Measurements from ENCODE around the gene NDUFA8. TPM values are rescaled to one million over a fixed set of nuclear protein-coding genes. Genes with fewer than 3 reads are reported as not detected.

The NDUFA8 gene
- total RNA-seq, 1 experiment from 2014 or later: 70.7 TPM

GRCh38 chr9:122128969-122129343 lies 30.6 kb downstream of the NDUFA8 start (continued):
- TF ChIP-seq ATF3 (CRISPR knock-in tag; conservative IDR thresholded peaks at IDR 0.05): no peak
- no peak for TF ChIP-seq ZBTB21 (CRISPR knock-in tag; IDR thresholded peaks at IDR 0.05; ENCODE audit: borderline replicate concordance)
- no peak for TF ChIP-seq ESRRA (CRISPR knock-in tag; IDR thresholded peaks at IDR 0.05; ENCODE audit: borderline replicate concordance)
- TF ChIP-seq ATF2 (CRISPR knock-in tag; IDR thresholded peaks at IDR 0.05; ENCODE audit: borderline replicate concordance, low read depth): no peak

GRCh38 chr9:122128007-122128968 lies 31.3 kb downstream of the NDUFA8 start:
- Mint-ChIP-seq H3K27ac (no peak overlapping the region), H3K4me3 (no peak overlapping the region), H3K9me3 (no peaks in the 10 kb centered on the region), H3K36me3 (no peaks in the 10 kb centered on the region), H3K4me1 (peaks cover 46% of the 10 kb centered on the region), H3K27me3 (ENCODE audit: low read depth) (peaks cover 53% of the 10 kb centered on the region)
- TF ChIP-seq TP53 (CRISPR knock-in tag; IDR thresholded peaks at IDR 0.05) (no peak), ZMAT4 (CRISPR knock-in tag; IDR thresholded peaks at IDR 0.05) (no peak), ZNF281 (CRISPR knock-in tag; IDR thresholded peaks at IDR 0.05) (no peak), ZNF425 (CRISPR knock-in tag; conservative IDR thresholded peaks at IDR 0.05) (no peak), NFYB (CRISPR knock-in tag; conservative IDR thresholded peaks at IDR 0.05; ENCODE audit: low read depth) (no peak), CREM (CRISPR knock-in tag; IDR thresholded peaks at IDR 0.05) (no peak), JUN (CRISPR knock-in tag; IDR thresholded peaks at IDR 0.05) (no peak), MYBL2 (CRISPR knock-in tag; IDR thresholded peaks at IDR 0.05) (no peak), GTF2I (CRISPR knock-in tag; conservative IDR thresholded peaks at IDR 0.05) (no peak), ZBTB21 (CRISPR knock-in tag; IDR thresholded peaks at IDR 0.05; ENCODE audit: borderline replicate concordance) (no peak), USF1 (CRISPR knock-in tag; IDR thresholded peaks at IDR 0.05) (no peak), GABPB1 (CRISPR knock-in tag; IDR thresholded peaks at IDR 0.05) (no peak), ZNF232 (CRISPR knock-in tag; IDR thresholded peaks at IDR 0.05) (no peak), MLX (CRISPR knock-in tag; IDR thresholded peaks at IDR 0.05) (no peak), MXD4 (CRISPR knock-in tag; IDR thresholded peaks at IDR 0.05; ENCODE audit: borderline replicate concordance) (no peak), KAT7 (CRISPR knock-in tag; IDR thresholded peaks at IDR 0.05; ENCODE audit: borderline replicate concordance) (no peak)
- DNase-seq (ENCODE audit: low spot score): no peak
- CTCF ChIA-PET: interaction anchor here (0.6 to 24.3 kb wide), 11 partner anchors 13 to 228 kb away, joined by 3 to 627 read pairs (median 30); partner anchors contain the start of genes MORN5 and NDUFA8
- POLR2A ChIA-PET: interaction anchor here (0.9 to 1.0 kb wide), 2 partner anchors 137 to 218 kb away, joined by 3 read pairs; partner anchors contain the start of genes MRRF and RBM18
- ATAC-seq: no peak

Data from WTC11 (cell line).